Stimulated activated CD8-positive, alpha-beta memory T cell treated with anti-CD3 and anti-CD28 coated beads, Interleukin-12 subunit alpha, Interleukin-12 subunit beta, amount 100 ng/mL, for 4 hours (primary cell): ENCODE data around the gene CENPX.

Source experiments
- DNase-seq: peaks from one replicate; pipeline ENCODE4 v3.0.0-alpha.2; 2020; ENCODE audit warnings: low read depth

Gene CENPX

GRCh38 chr17:82022310-82022980 lies at the start of gene CENPX:
Gene CENPX (minus strand): TSS chr17:82022878. CDS start chr17:82022861, 17 bp downstream.
- no peak for DNase-seq

- no peak for DNase-seq
Observed at GRCh38 chr17:82070611-82071010, 47.9 kb upstream of the CENPX start.

DNA sequence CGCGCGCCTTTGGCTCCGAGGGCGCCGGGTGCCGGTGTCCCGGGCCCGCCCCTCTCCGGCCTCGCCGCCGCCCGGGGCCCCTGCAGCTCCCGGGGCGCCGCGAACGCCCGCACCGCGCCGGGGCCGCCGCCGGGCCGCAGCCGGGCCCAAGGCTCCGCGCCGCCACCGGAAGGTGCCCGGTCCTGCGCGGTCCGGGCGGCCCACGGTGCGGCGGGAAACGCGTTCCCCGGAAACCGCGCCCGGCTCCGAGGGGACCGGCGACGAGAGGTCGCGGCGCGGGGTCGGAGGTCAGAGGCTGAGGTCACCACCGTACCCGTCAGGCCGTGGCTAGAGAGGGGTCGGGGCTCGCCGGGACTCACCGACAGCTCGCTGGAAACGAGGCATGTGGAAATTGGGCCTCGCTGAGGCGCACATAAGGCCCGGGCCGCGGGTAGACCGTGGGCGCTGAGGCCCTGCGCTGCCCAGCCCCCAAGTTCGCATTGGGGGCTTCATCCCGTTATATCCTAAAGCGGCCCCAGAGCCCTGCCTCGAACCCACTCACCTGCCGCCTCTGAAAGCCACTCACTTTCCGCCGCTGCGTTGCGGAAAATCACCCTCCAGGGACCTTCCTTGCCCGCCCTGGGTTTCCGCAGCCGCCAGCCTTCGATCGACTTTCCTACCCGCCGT lies 43.1 kb upstream of the CENPX start, which contains the start of gene DUS1L:
TSS of gene DUS1L (minus strand) at position 167 of the 666 bp plus-strand sequence. CDS start 745 bp downstream, outside the sequence.
- peak; percentile 48 for DNase-seq

DNA sequence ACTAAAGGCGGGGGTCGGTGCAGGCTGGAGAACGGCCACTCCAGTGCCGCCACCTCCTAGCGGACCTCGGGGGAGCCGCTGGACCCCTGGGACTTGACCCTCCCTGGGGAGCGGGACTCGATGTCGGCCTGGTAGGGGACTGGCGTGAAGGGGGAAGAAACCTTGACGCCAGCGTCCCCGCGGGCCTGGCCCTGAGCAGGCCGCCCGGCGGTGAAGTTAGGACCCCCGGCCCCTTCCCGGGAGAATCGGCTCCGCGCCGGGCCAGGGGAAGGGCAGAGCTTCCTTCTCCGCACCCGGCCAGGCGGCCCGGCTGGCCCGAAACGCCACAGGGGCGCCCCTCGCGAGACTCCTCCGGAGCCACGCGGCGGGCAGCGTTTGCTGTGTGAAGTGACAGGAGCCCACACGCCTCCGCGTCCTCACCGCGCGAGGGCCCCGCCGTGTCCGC lies 42.5 kb upstream of the CENPX start:
- DNase-seq, result peak; percentile 31

DNA sequence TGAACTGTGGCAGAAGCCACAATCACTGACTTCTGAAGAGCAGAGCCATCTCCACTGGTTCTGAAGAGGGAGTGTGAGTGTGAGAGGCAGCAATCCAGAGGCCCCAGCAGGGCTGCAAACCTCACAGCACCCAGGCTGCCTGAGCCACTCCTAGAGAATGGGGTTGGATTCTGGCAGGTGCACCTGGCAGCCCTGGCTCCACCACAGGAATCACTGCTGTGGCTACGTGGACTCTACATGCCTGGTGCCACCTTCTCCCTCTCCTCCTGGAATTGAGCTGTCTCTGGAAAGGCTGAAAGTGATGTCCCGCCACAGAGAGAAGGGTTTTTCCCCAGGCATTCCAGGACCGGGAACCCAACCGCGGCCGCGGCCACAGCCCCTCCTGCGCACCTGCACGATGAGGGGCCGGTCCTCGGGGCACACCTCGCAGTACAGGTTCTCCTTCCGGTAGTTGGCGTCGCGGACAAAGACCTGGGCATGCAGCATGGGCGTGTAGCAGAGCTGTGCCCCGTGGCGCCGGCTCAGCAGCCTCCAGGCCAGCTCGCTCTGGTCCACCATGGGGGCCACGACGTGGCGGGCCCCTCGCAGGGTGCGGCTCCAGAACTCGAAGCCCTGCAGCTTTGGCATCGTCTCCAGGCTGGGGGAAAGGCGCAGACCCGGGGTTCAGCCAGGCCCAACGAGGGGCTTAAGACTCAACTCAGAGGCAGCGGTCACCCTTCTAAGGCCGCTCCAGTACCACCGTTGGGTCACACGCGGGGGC lies 41.9 kb upstream of the CENPX start:
- DNase-seq, result no peak

- DNase-seq, result no peak
Observed at GRCh38 chr17:82063424-82064415, 41.0 kb upstream of the CENPX start.

DNA sequence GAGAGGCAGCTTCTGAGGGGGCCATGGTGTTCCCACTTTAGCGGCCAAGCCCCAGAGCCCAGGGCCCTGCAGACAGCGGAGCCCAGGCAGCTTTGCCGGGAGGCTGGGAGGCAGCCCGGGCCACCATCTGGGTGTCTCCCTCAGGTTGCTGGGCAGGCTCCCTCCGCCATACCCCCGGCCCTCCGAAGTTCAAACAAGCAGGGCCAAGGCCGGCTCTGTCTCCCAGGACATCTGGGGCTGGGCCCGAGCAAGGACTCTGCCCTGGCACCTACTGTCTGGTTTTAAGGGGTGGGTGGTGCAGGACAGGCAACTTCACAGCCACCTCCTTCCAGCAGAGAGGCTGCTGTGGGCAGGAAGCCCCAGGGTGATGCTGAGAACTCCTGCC lies 40.3 kb upstream of the CENPX start:
- DNase-seq, result no peak

DNA sequence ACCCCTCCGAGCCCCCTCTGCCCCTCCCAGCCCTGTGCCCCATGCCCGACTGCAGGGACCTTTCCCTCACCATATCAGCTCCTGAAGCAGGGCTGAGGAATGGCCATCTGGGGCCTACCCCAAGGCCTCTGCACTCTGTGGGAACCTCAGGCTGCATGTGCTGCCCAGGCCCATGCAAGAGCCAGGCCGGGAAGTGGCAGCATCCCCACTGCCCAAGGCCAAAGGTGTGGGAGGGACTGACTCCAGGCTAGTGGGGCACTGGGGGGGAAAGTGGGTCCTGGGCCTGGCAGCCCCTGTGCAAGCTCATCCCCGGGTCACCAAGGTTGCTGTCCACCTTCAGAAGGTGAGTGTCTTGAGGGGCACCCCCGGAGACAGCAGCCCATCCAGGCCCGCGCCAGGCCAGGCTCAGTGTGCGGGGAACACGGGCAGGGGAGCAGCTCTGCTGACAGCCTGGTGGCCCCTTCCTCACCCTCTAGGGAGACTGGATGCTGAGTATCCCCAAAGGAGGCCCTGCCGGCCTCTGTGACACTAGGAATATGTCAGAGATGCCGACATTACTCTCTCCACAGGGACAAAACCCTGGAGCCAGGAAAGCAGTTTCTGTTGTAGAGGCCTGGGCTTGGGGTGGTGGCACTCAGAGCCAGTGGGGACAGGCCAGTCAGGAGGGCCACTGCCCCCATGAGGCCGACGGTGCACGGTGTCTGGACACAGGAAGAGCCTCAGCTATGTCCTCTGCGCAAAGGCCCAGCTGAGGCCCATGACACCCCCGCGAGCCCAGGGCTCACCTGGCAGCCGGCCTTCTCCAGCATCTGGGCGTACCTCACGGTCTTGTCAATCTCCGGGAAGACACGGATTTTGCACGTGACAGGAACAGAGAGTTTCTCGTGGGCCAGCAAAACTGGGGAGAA lies 39.7 kb upstream of the CENPX start:
- no peak for DNase-seq

- DNase-seq, result no peak
Observed at GRCh38 chr17:82061047-82061925, 38.6 kb upstream of the CENPX start.

DNA sequence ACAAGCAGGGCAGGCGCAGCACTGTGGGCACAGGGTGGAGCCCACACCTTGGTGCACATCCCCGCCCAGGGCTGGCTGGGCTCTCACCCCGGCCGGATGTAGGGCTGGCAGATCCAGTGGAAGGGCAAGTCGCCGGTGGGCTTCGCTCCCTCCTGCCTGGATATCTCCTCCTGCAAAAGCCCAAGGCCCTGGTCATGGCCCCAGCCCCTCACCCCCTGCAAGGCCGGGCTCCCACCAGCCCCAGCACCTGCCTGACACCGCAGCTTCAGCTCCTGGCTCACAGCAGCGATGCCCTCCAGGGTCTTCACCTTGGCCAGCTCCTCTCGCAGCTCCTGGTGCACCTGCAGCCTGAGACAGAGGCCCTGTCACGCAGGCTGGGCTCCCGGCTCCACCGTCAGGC lies 37.9 kb upstream of the CENPX start:
- DNase-seq, result no peak

DNA sequence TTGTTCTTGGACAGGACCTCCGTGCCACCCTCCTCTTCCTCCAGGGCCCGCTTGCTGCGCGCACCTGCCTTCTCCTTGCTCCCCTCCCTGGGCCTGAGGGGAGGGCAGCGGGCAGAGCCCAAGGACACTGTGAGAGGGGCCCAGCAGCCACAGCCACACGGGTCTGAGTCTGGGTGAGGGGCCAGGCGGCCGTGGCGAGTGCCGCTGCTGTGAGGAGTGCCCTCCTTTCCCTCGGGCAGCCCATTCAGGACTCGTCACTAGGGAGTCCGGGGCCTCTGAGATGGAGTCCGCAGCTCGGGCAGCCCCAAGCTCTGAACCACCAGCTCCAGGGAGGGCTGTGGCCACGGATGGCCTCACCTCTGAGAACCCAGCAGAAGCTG lies 37.3 kb upstream of the CENPX start:
- DNase-seq, result no peak

DNA sequence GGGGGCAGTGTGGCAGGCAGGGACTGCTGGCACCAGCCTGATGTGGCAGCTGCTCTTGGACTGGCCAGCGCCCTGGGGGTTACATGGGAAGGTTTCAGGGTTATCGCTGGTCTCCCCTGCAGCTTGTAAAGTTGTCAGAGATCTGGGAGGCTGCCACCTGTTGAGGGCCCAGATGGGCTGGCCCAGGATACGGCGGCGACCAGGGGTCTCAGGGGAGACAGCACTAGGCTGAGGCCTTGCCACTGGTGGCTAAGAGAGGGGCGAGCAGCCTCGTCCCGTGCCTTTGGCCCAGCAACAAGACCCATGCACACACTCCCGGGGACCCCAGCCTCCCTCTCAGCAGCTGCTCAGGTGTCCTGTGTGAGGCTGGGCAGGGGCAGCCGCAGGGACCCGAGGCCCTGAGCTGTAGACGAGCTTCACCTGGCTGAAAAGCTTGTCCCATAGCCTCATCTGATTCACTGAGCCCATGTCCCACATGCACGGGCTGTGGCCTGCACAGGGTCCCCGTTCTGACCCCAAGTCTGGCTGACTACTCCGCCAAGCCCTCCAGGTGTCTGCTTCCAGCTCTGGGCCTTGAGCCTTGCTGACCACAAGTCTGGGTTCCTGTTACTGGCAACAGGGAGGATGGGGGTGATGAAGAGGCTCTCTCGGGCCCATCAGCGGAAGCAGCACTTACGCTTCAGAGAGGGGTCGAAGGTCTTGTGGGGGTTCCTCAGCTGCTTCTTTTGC lies 36.8 kb upstream of the CENPX start:
- DNase-seq, result no peak

GRCh38 chr17:82058855-82059249 lies 36.2 kb upstream of the CENPX start:
- DNase-seq, result no peak

DNA sequence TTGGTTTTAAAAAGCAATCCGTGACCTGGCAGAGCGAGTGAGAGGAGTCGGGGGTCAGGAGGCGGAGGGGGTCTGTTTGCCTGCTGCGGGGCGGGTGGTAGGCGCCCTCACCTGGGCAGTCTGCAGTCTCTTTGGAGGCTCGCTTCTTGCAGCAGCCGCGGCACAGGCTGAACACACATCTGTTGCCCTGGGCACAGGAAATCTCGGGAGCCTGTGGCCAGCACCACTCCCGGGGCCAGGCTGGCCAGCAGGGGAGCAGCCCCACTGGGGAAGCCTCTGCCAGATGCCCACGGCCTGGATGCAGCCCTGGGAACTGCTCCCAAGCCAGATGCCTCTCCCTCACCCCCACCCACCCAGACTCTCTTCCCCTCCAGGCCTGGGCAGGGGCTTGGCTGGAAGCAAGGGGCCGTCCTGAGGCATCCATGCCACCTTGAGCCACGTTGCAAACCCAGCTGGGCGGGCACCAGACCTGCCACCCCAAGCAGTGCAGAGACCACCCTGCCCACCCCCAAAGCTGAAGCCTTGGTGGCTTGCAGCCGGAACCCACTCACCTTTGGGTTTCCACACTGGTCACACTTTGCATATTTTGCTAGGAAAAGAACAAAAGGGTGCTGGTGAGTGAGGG lies 35.7 kb upstream of the CENPX start:
- DNase-seq, result no peak

DNA sequence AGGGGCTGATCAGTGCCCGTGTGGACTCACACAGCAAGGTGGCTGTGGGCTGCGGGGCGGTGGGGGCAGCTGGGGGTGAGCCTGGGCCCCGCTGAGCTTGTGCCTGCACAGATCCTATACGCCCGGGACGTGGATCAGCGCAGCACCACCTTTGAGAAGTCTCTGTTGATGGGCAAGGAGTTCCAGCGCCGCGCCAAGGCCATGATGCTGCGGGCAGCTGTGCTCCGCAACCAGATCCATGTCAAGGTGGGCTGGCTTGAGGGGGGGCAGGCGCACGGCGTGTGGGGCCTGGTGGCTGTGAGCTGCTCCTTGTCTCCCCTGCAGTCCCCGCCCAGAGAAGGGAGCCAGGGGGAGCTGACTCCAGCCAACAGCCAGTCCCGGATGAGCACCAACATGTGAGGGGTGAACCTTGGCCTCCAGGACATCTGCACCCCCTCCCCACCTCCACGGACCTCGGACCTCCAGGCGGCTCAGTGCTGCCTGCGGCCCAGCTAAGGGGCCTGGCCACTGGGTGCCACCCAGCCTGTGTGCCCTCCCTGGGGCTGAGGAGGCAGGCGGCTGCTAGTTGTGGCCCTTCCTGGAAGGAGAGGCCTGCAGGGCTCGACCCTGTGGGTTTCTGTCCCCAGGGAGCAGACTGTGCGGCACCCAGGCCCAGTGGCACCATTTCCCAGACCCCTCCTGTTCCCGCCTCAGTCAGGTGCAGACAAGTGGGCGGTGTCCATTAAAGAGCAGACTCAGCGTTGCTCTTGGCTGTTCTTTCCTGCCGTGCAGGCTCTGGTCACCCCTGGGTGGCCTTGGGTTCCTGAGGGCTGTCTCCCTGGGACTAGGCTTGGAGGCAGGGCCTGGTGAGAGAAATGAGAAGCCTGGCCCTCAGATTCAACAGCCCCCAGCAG lies 34.3 kb upstream of the CENPX start:
- DNase-seq, result no peak

DNA sequence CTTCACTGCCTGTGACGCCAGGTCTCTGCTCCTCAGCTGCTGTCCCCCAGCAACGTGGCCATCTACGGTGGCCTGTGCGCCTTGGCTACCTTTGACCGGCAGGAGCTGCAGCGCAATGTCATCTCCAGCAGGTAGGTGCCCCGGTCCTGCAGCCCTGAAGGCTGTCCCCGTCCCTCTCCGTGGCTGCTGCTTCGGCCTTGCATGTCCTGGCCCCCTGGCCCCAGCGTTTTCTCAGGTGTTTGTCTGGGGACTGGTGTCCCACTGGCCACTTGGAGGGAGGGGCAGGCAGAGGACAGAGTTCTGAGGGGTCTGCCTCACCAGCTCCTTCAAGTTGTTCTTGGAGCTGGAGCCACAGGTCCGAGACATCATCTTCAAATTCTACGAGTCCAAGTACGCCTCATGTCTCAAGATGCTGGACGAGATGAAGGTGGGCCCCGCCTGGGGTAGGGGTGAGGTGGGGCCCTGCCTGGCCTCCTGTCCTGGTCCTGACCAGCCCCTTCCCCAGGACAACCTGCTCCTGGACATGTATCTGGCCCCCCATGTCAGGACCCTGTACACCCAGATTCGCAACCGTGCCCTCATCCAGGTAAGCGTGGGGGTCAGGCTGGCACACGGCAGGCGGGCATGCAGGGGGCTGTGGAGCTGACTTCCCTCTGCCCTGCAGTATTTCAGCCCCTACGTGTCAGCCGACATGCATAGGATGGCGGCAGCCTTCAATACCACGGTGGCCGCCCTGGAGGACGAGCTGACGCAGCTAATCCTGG lies 33.5 kb upstream of the CENPX start:
- no peak for DNase-seq
